ENCODE results near the gene TCN2. TPM values are rescaled to one million over a fixed set of nuclear protein-coding genes. Genes with fewer than 3 reads are reported as not detected.
A peak's percentile ranks its signal among the peaks of the same experiment; 100 is the strongest.

TCN2 gene
- total and polyA plus RNA-seq, 9 of the 15 experiments (the other 6 are each of a cell fraction or from before 2014, with no cell fraction given) = 0.88 to 5.4 (median 1.7) TPM

GRCh38 chr22:30591588-30592359, 15.2 kb upstream of the TCN2 start, which contains the start of gene PES1 (continued):
- TF ChIP-seq TRIM25 (IDR thresholded peaks at IDR 0.05; ENCODE audit: borderline replicate concordance) = no peak
- no peak for TF ChIP-seq EWSR1 (IDR thresholded peaks at IDR 0.05; ENCODE audit: borderline replicate concordance, low read depth, partially characterized antibody)
- peak; percentile 98 for TF ChIP-seq MYC (IDR thresholded peaks at IDR 0.05; ENCODE audit: low read depth, low read length)
- peak; percentile 80; the same call in 1 of the 2 replicates for TF ChIP-seq MYC (CRISPR knock-in tag; IDR thresholded peaks at IDR 0.05; ENCODE audit: borderline replicate concordance, low read depth)
- no peak for TF ChIP-seq CHD2 (IDR thresholded peaks at IDR 0.05; ENCODE audit: low read depth, low read length)
- TF ChIP-seq CTCF (IDR thresholded peaks at IDR 0.05 in 2 of 3, conservative IDR thresholded peaks at IDR 0.05 in 1 of 3; ENCODE audit: insufficient read depth in 2 of 3, low read depth in 1 of 3, low read length in 3 of 3) = no peak
- no peak for TF ChIP-seq FOXA3 (CRISPR knock-in tag; conservative IDR thresholded peaks at IDR 0.05 in 1 of 2, IDR thresholded peaks at IDR 0.05 in 1 of 2)
- TF ChIP-seq ZNF512 (tag; IDR thresholded peaks at IDR 0.05) = no peak
- TF ChIP-seq E2F3 (CRISPR knock-in tag; IDR thresholded peaks at IDR 0.05) = no peak
- TF ChIP-seq HIVEP1 (CRISPR knock-in tag; IDR thresholded peaks at IDR 0.05) = no peak
- no peak for TF ChIP-seq PTBP1 (IDR thresholded peaks at IDR 0.05; ENCODE audit: low read depth, low read length)
- no peak for TF ChIP-seq U2AF1 (optimal IDR thresholded peaks at IDR 0.05; ENCODE audit: low read depth, low read length)
- TF ChIP-seq THAP7 (CRISPR knock-in tag; IDR thresholded peaks at IDR 0.05) = no peak
- TF ChIP-seq POLR2H (tag; IDR thresholded peaks at IDR 0.05; ENCODE audit: low read depth) = no peak
- TF ChIP-seq TSHZ1 (CRISPR knock-in tag; IDR thresholded peaks at IDR 0.05) = no peak

All from K562 (cell line).